Endothelial cell of umbilical vein (primary cell): ENCODE results near the gene PPFIA1. TPM values are rescaled to one million over a fixed set of nuclear protein-coding genes. Genes with fewer than 3 reads are reported as not detected.
"Not testable (repeated sequence)": the region's sequence is repeated elsewhere in the genome, so short reads cannot be mapped to it uniquely, and the experiment has no call there.

ENCODE experiments used
- BruUV-seq: library from RNA; stranded (reverse); fragments of 400-500 nt; replicated peaks from 2 replicates; lab custom pipeline; 2021; lab: Mats Ljungman, UMichigan
- CTCF ChIA-PET: fragments of 300-600, 350-600 bp; sonication (Branson Sonifier 250); formaldehyde crosslinking; loops from one replicate; lab custom pipeline; 2021; ENCODE audit warnings: antibody characterized with exemption, inconsistent platforms; lab: Charles Lee
- POLR2A ChIA-PET: fragments of 300-600, 350-600 bp; sonication (Branson Sonifier 250); formaldehyde crosslinking; loops from one replicate; lab custom pipeline; 2021; ENCODE audit warnings: antibody characterized with exemption, inconsistent platforms; lab: Charles Lee
- DNase-seq: peaks from one replicate; pipeline ENCODE4 v3.0.0-alpha.2; 2011; ENCODE audit warnings: low read depth, low spot score
- FAIRE-seq: peaks from 2 replicates; lab custom pipeline; 2011; peaks lifted over from hg19 to GRCh38; lab: Jason Lieb, UNC
- H2AFZ ChIP-seq: 2 replicates; pipeline ENCODE4 v1.6.0; 2012; ENCODE audit warnings: low read depth, low read length, control low read depth, inconsistent platforms
- H3K27ac ChIP-seq: 2 replicates; pipeline ENCODE4 v1.5.1; 2011; ENCODE audit warnings: low read depth, mild to moderate bottlenecking, control low read depth, low read length, moderate library complexity; ENCODE audit not compliant: insufficient read depth
- H3K27me3 ChIP-seq, 2 experiments: 2 replicates each; pipeline versions ENCODE4 v1.6.0 to v1.6.1; 2011; ENCODE audit warnings: low read length in 2 of 2, mixed read lengths in 1 of 2; ENCODE audit not compliant: control insufficient read depth in 2 of 2, insufficient read depth in 2 of 2
- H3K36me3 ChIP-seq, 2 experiments: 2 replicates in 1 of 2; 3 replicates in 1 of 2; pipeline ENCODE4 v1.5.1; 2011; ENCODE audit warnings: low read length in 2 of 2, mild to moderate bottlenecking in 1 of 2, moderate library complexity in 1 of 2; ENCODE audit not compliant: control insufficient read depth in 2 of 2, insufficient read depth in 2 of 2; ENCODE audit errors: extremely low read depth in 1 of 2
- H3K4me1 ChIP-seq: 3 replicates; pipeline ENCODE4 v1.5.1; 2011; ENCODE audit warnings: mild to moderate bottlenecking, low read length; ENCODE audit not compliant: control insufficient read depth, insufficient read depth; ENCODE audit errors: extremely low read depth
- H3K4me2 ChIP-seq: 2 replicates; pipeline ENCODE4 v1.6.1; 2011; ENCODE audit warnings: low read length, control low read depth, mixed read lengths; ENCODE audit not compliant: insufficient read depth
- H3K4me3 ChIP-seq, 3 experiments: fragments of 200-600 bp in 1 of 3; sonication (generic), shearing (Covaris generic) in 1 of 3; replicated peaks in 1 of 3; 2 replicates each; pipeline ENCODE4 v1.5.1; 2011 to 2016; ENCODE audit warnings: control low read depth in 3 of 3, low read length in 3 of 3, mild to moderate bottlenecking in 2 of 3, inconsistent platforms in 1 of 3, low read depth in 1 of 3, moderate library complexity in 1 of 3; ENCODE audit not compliant: insufficient read depth in 1 of 3
- H3K79me2 ChIP-seq: 2 replicates; pipeline ENCODE4 v1.6.0; 2012; ENCODE audit warnings: low read length, inconsistent platforms; ENCODE audit not compliant: control insufficient read depth, insufficient read depth
- H3K9ac ChIP-seq: replicated peaks from 2 replicates; pipeline ENCODE3; 2011; ENCODE audit warnings: low read length, control low read depth; ENCODE audit not compliant: insufficient read depth; ENCODE audit errors: extremely low read depth
- H3K9me1 ChIP-seq: replicated peaks from 3 replicates; pipeline ENCODE4 v1.6.0; 2011; ENCODE audit warnings: mild to moderate bottlenecking, low read length; ENCODE audit not compliant: control insufficient read depth, insufficient read depth; ENCODE audit errors: extremely low read depth
- H3K9me3 ChIP-seq: replicated peaks from 2 replicates; pipeline ENCODE4 v1.5.1; 2012; ENCODE audit warnings: low read length, inconsistent platforms; ENCODE audit not compliant: control insufficient read depth, insufficient read depth
- H4K20me1 ChIP-seq: replicated peaks from 2 replicates; pipeline ENCODE3; 2011; ENCODE audit warnings: mild to moderate bottlenecking, low read length; ENCODE audit not compliant: control insufficient read depth, insufficient read depth; ENCODE audit errors: extremely low read depth
- EZH2 ChIP-seq: IDR thresholded peaks from 2 replicates; pipeline ENCODE4 v1.6.1; 2012; ENCODE audit warnings: borderline replicate concordance, low read depth, mild to moderate bottlenecking, moderate library complexity, low read length, inconsistent platforms; ENCODE audit not compliant: severe bottlenecking
- FOS ChIP-seq: IDR thresholded peaks from 2 replicates; pipeline ENCODE4 v1.6.1; 2011; ENCODE audit warnings: mild to moderate bottlenecking, low read length, moderate library complexity, borderline replicate concordance; ENCODE audit not compliant: insufficient read depth
- GATA2 ChIP-seq: IDR thresholded peaks from 2 replicates; pipeline ENCODE4 v1.7.0; 2011; ENCODE audit warnings: low read depth, mild to moderate bottlenecking, moderate library complexity, mixed read lengths, low read length; ENCODE audit not compliant: insufficient read length, insufficient read depth
- JUN ChIP-seq: IDR thresholded peaks from 2 replicates; pipeline ENCODE4 v1.6.1; 2011; ENCODE audit warnings: borderline replicate concordance, low read depth; ENCODE audit not compliant: insufficient read length, insufficient read depth
- MYC ChIP-seq: IDR thresholded peaks from one replicate; pipeline ENCODE4 v1.6.1; 2011; ENCODE audit warnings: mild to moderate bottlenecking, low read depth, low read length
- POLR2A ChIP-seq: IDR thresholded peaks from 2 replicates; pipeline ENCODE4 v1.6.1; 2012; ENCODE audit warnings: low read depth, mild to moderate bottlenecking, control low read depth, low read length
- POLR2AphosphoS5 ChIP-seq: IDR thresholded peaks from 2 replicates; pipeline ENCODE4 v1.6.1; 2012; ENCODE audit warnings: low read depth, mild to moderate bottlenecking, control low read depth, low read length, moderate library complexity; ENCODE audit not compliant: insufficient read depth
- dilution Hi-C: fragments of 300-500 bp; cut with MboI; formaldehyde crosslinking; loops from one replicate; pipeline ENCODE4 v1.15.0; 2019; ENCODE audit warnings: low sequenced_read_pairs; ENCODE audit not compliant: extremely low pct_ligation_motif_present
- intact Hi-C: fragments of 100-400 bp; cut with micrococcal nuclease; formaldehyde crosslinking; loops from one replicate; pipeline ENCODE4 v1.10.0; 2022
- polyA plus RNA-seq, 4 experiments: library from polyadenylated mRNA; depleted of rRNA in 3 of 4; stranded (reverse) in 3 of 4; unstranded in 1 of 4; fragments of >200 nt; gene quantifications; 2 replicates each; pipeline versions ENCODE4 v1.2.1 to v1.2.3, GENCODE V29; 2011 to 2012; ENCODE audit warnings: missing spikeins in 1 of 4
- total RNA-seq: library from RNA; stranded (reverse); gene quantifications from 2 replicates; pipeline ENCODE4 v1.2.3, GENCODE V29; 2021
- TF ChIP-seq, protein P1 (sequence below): IDR thresholded peaks from 2 replicates; pipeline ENCODE4 v1.6.1; 2011; ENCODE audit not compliant: insufficient read depth, insufficient read length
- TF ChIP-seq, protein P2 (sequence below), 2 donors: IDR thresholded peaks; 1 replicate in 1 of 2; 2 replicates in 1 of 2; pipeline ENCODE4 v1.5.1; 2011; ENCODE audit warnings: low read length in 2 of 2, mild to moderate bottlenecking in 2 of 2, moderate library complexity in 2 of 2, control low read depth in 1 of 2, inconsistent platforms in 1 of 2, low read depth in 1 of 2; ENCODE audit not compliant: insufficient read depth in 1 of 2; ENCODE audit errors: extremely low read depth in 1 of 2

Gene PPFIA1
- total and polyA plus RNA-seq, 2 donors (not counting 3 experiments of a cell fraction or from before 2014, with no cell fraction given): 44.3 to 60.9 TPM

GRCh38 chr11:70292863-70293262, 22.4 kb downstream of the PPFIA1 start:
- H3K9me1 ChIP-seq: no peaks in the 10 kb centered on the region
- dilution Hi-C loops (no loop called here), intact Hi-C loops (no loop called here)
- CTCF ChIA-PET: no interaction called here
- FAIRE-seq: no peak
- no peak overlapping the region for H2AFZ ChIP-seq
- DNase-seq: no peak
- TF ChIP-seq, protein P1, sequence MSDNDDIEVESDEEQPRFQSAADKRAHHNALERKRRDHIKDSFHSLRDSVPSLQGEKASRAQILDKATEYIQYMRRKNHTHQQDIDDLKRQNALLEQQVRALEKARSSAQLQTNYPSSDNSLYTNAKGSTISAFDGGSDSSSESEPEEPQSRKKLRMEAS: no peak
- TF ChIP-seq FOS (no peak), POLR2A (no peak), EZH2 (no peak), POLR2AphosphoS5 (no peak), GATA2 (no peak), MYC (no peak), JUN (no peak)
- TF ChIP-seq, protein P2, sequence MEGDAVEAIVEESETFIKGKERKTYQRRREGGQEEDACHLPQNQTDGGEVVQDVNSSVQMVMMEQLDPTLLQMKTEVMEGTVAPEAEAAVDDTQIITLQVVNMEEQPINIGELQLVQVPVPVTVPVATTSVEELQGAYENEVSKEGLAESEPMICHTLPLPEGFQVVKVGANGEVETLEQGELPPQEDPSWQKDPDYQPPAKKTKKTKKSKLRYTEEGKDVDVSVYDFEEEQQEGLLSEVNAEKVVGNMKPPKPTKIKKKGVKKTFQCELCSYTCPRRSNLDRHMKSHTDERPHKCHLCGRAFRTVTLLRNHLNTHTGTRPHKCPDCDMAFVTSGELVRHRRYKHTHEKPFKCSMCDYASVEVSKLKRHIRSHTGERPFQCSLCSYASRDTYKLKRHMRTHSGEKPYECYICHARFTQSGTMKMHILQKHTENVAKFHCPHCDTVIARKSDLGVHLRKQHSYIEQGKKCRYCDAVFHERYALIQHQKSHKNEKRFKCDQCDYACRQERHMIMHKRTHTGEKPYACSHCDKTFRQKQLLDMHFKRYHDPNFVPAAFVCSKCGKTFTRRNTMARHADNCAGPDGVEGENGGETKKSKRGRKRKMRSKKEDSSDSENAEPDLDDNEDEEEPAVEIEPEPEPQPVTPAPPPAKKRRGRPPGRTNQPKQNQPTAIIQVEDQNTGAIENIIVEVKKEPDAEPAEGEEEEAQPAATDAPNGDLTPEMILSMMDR (IDR thresholded peaks at IDR 0.05; ENCODE audit: extremely low read depth in 1 of 2, insufficient read depth in 1 of 2, low read depth in 1 of 2, low read length in 2 of 2): no peak
- H3K9me3 ChIP-seq: no peaks in the 10 kb centered on the region
- H3K27ac ChIP-seq: no peak overlapping the region
- H3K4me1 ChIP-seq: no peaks in the 10 kb centered on the region
- peaks cover under 1% of the 10 kb centered on the region for H4K20me1 ChIP-seq
- peaks cover 2 to 6% of the 10 kb centered on the region in 2 experiments for H3K36me3 ChIP-seq
- POLR2A ChIA-PET: no interaction called here
- no TSS peak for BruUV-seq
- no peak overlapping the region for H3K4me3 ChIP-seq
- no peak overlapping the region for H3K9ac ChIP-seq
- H3K4me2 ChIP-seq: no peak overlapping the region
- H3K79me2 ChIP-seq: peaks cover 21% of the 10 kb centered on the region
- no peaks in the 10 kb centered on the region for H3K27me3 ChIP-seq

DNA sequence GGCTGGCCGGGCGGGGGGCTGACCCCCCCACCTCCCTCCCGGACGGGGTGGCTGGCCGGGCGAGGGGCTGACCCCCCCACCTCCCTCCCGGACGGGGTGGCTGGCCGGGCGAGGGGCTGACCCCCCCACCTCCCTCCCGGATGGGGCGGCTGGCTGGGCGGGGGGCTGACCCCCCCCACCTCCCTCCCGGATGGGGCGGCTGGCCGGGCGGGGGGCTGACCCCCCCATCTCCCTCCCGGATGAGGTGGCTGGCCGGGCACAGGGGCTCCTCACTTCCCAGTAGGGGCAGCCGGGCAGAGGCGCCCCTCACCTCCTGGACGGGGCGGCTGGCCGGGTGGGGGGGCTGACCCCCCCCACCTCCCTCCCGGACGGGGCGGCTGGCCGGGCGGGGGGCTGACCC, 24.7 kb downstream of the PPFIA1 start:
- H3K27me3 ChIP-seq, CTCF ChIA-PET, H3K9me1 ChIP-seq, intact Hi-C loops, dilution Hi-C loops, H3K4me3 ChIP-seq, FAIRE-seq, H3K27ac ChIP-seq, H4K20me1 ChIP-seq, DNase-seq, H3K9ac ChIP-seq, H3K36me3 ChIP-seq, H3K4me1 ChIP-seq, H3K4me2 ChIP-seq, BruUV-seq, POLR2A ChIA-PET, H2AFZ ChIP-seq, H3K9me3 ChIP-seq: not testable (repeated sequence)
- H3K79me2 ChIP-seq: peaks cover 18% of the 10 kb centered on the region
